HPDE6-E6E7 (cell line): Measurements from ENCODE around the gene LSM12.

Experiments
- DNase-seq: peaks from one replicate; pipeline ENCODE4 v3.0.0; 2011; ENCODE audit warnings: missing footprints; ENCODE audit errors: extremely low spot score

LSM12 gene

DNA sequence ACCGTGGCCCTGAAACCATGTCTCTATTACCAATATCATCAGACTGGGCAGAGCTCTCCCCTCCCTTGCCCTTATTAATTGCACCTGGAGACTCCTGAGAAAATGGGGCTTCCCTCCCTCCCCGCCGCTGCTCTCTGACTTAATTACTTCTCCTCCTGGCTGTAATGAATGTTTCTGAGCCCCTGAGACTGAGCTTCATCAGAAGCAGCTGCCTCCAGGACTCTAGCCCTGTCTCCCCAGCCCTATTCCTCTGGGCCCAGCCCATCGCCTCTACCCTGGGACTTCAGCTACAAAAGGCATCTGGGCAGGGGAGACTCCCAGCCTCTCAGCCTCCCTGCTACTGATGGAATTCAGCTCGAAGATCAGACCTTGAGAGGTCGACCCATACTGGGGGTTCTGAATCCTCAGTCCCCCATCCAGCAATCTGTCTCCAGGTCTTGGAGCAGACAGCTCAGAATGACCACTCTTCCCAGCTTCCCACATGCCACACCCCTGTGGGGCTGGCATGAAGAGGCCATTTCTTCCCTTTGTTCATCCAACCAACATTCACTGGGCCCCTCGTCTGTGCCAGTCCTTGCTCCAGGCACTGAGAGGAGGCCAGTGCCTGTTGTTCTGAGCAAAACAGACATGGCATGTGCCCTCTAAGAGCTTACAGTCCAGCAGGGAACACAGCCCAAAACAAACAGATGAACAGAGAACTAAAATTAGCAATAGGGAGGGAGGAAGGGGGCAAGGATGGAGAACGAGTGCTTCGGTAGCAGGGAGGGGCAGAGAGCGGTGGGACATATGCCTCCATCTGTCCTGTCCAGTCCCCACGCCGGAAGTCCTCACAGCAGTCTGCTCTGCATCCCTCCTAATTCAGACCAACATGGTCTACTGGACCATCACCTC is 79.1 kb downstream of the LSM12 start:
- DNase-seq: no peak

DNA sequence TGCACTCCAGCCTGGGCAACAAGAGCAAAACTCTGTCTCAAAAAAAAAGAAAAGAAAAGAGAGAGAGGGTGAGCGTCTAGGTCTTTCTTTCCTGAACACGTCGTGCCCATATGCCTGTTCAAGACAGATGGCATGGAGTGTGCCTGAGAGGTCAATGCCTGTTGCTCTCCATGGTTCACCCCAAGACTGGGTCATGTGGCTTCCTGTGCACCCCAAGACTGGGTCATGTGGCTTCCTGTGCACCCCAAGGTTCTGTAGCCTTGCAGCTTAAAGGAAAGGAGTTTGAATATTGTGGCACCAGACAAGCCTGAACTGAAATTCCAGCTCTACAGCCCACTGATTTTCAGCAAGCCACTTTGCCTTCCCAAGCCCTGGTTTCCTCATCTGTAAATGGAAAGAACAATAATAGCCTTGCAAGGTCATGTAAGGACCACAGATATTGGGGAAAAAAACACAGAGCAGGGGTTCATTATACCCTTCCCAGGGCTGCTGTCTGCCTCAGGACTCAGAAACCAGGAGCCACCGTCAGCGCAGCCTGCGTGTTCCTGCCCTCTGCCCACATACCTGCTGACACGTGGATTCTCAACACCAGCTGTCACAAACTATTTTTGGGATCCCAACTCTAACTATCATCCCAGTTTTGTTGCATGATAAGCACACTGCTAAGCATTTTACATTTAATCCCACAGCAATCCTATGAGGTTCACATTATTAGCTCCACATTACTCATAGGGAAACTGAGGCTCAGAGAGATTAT is 80.1 kb downstream of the LSM12 start:
- no peak for DNase-seq

DNA sequence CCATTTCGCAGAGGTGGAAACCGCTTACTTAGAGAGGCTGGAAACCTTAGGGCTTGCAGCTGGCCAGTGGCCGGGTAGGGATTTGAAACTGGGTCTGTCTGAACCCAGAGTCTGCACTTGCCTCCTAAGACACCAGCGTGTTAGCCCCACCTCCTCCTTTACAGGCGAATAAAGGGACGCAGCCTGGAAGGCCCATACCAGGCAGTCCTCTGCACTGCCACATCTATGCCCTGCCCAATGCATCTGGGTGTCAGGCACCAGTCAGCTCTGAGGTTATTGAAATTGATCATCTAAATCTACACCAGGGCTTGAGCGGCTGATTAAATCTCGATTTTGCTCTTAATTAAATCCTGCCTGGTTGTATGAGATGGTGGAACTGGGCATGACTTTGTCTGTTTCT is 82.0 kb downstream of the LSM12 start:
- DNase-seq: no peak
